ENCODE results near the gene NLRP4.

The NLRP4 gene

GRCh38 chr19:55838906-55839305 lies 2.6 kb downstream of the NLRP4 start:
- CTCF ChIA-PET, result no interaction called here

DNA sequence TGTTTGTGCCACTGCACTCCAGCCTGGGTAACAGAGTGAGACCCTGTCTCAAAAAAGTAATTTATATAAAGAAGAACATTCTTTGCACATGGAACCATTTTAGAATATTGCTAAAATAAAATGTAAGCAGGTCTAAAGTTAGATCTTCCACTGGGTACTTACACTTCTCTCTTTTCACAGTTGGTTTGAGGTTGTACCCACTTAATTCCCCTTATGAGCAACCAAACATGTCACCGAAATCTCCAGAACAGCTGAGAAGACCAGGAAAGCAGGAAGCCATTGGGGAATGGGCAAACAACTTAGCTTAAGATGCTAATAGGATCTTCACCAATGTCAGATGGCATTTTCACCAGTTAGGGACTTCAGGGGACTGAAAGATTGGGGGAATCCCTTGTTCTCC lies 18.8 kb downstream of the NLRP4 start:
- CTCF ChIA-PET, result no interaction called here
- TF ChIP-seq CTCF (IDR thresholded peaks at IDR 0.05; ENCODE audit: control extremely low read depth, extremely low read depth, low read depth, missing control alignments), result no peak
- POLR2A ChIA-PET, result no interaction called here
- DNase-seq (ENCODE audit: extremely low spot score), result no peak

More at GRCh38 chr19:55838906-55839305, 2.6 kb downstream of the NLRP4 start:
- POLR2A ChIA-PET, result no interaction called here
- no peak for DNase-seq (ENCODE audit: extremely low spot score)
- no peak for TF ChIP-seq CTCF (IDR thresholded peaks at IDR 0.05; ENCODE audit: control extremely low read depth, extremely low read depth, low read depth, missing control alignments)

- no peak for DNase-seq (ENCODE audit: extremely low spot score)
- CTCF ChIA-PET, result no interaction called here
- POLR2A ChIA-PET, result no interaction called here
- TF ChIP-seq CTCF (IDR thresholded peaks at IDR 0.05; ENCODE audit: control extremely low read depth, extremely low read depth, low read depth, missing control alignments), result no peak
These were observed 20.8 kb downstream of the NLRP4 start for GRCh38 chr19:55857149-55857548.

- no peak for TF ChIP-seq CTCF (IDR thresholded peaks at IDR 0.05; ENCODE audit: control extremely low read depth, extremely low read depth, low read depth, missing control alignments)
- no peak for DNase-seq (ENCODE audit: extremely low spot score)
- CTCF ChIA-PET, result no interaction called here
- POLR2A ChIA-PET, result no interaction called here
These were observed 21.6 kb downstream of the NLRP4 start for GRCh38 chr19:55857974-55858373.

DNA sequence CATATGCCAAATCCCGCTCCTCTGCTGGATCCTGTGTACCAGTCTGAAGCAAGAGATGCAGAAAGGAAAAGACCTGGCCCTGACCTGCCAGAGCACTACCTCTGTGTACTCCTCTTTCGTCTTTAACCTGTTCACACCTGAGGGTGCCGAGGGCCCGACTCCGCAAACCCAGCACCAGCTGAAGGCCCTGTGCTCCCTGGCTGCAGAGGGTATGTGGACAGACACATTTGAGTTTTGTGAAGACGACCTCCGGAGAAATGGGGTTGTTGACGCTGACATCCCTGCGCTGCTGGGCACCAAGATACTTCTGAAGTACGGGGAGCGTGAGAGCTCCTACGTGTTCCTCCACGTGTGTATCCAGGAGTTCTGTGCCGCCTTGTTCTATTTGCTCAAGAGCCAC lies 22.1 kb downstream of the NLRP4 start:
- no peak for DNase-seq (ENCODE audit: extremely low spot score)
- POLR2A ChIA-PET, result no interaction called here
- TF ChIP-seq CTCF (IDR thresholded peaks at IDR 0.05; ENCODE audit: control extremely low read depth, extremely low read depth, low read depth, missing control alignments), result no peak
- CTCF ChIA-PET, result no interaction called here

DNA sequence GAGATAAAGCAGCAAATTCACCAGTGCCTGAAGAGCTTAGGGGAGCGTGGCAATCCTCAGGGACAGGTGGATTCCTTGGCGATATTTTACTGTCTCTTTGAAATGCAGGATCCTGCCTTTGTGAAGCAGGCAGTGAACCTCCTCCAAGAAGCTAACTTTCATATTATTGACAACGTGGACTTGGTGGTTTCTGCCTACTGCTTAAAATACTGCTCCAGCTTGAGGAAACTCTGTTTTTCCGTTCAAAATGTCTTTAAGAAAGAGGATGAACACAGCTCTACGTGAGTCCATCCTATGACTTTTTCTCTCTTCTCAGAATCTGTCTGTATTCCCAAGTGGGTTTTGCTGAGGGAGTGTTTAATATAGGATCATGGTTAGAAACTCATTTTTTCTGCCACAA lies 22.6 kb downstream of the NLRP4 start:
- DNase-seq (ENCODE audit: extremely low spot score), result no peak
- no peak for TF ChIP-seq CTCF (IDR thresholded peaks at IDR 0.05; ENCODE audit: control extremely low read depth, extremely low read depth, low read depth, missing control alignments)
- POLR2A ChIA-PET, result no interaction called here
- CTCF ChIA-PET, result no interaction called here

GRCh38 chr19:55866521-55866920 lies 30.2 kb downstream of the NLRP4 start:
- DNase-seq (ENCODE audit: extremely low spot score), result no peak
- POLR2A ChIA-PET, result no interaction called here
- no peak for TF ChIP-seq CTCF (IDR thresholded peaks at IDR 0.05; ENCODE audit: control extremely low read depth, extremely low read depth, low read depth, missing control alignments)
- CTCF ChIA-PET, result interaction anchor here (1.0 kb wide), 1 partner anchor 12 kb away, joined by 3 read pairs; no protein-coding TSS in a partner anchor

All from GM10248 (cell line).